Keratinocyte (primary cell): ENCODE results near the gene NEB. TPM values are rescaled to one million over a fixed set of nuclear protein-coding genes. Genes with fewer than 3 reads are reported as not detected.

Source experiments
- DNase-seq: peaks from one replicate; pipeline ENCODE4 v3.0.0-alpha.2; 2011; ENCODE audit warnings: low read depth, missing footprints, low spot score
- FAIRE-seq: peaks from 2 replicates; lab custom pipeline; 2011; peaks lifted over from hg19 to GRCh38; lab: Jason Lieb, UNC
- H2AFZ ChIP-seq: 2 replicates; pipeline ENCODE4 v1.6.0; 2012; ENCODE audit warnings: low read length, control low read depth, inconsistent platforms; ENCODE audit not compliant: control insufficient read depth
- H3K27ac ChIP-seq: 2 replicates; pipeline ENCODE4 v1.5.1; 2011; ENCODE audit warnings: low read length; ENCODE audit not compliant: control insufficient read depth, insufficient read depth
- H3K27me3 ChIP-seq: 3 replicates; pipeline ENCODE4 v1.6.0; 2011; ENCODE audit warnings: low read length; ENCODE audit not compliant: control insufficient read depth, insufficient read depth; ENCODE audit errors: extremely low read depth
- H3K36me3 ChIP-seq, 2 experiments: 2 replicates in 1 of 2; 3 replicates in 1 of 2; pipeline ENCODE4 v1.5.1; 2011; ENCODE audit warnings: low read length in 2 of 2, mild to moderate bottlenecking in 1 of 2; ENCODE audit not compliant: control insufficient read depth in 2 of 2, insufficient read depth in 2 of 2; ENCODE audit errors: extremely low read depth in 1 of 2
- H3K4me1 ChIP-seq: 3 replicates; pipeline ENCODE4 v1.5.1; 2011; ENCODE audit warnings: low read length; ENCODE audit not compliant: control insufficient read depth, insufficient read depth; ENCODE audit errors: extremely low read depth
- H3K4me2 ChIP-seq: 3 replicates; pipeline ENCODE4 v1.6.0; 2011; ENCODE audit warnings: low read depth, low read length; ENCODE audit not compliant: control insufficient read depth, insufficient read depth; ENCODE audit errors: extremely low read depth
- H3K4me3 ChIP-seq, 3 experiments: fragments of 200-600 bp in 1 of 3; sonication (generic) in 1 of 3; 2 replicates in 2 of 3; 3 replicates in 1 of 3; pipeline ENCODE4 v1.5.1; 2011 to 2016; ENCODE audit warnings: low read length in 3 of 3, mild to moderate bottlenecking in 3 of 3, control low read depth in 2 of 3, inconsistent platforms in 1 of 3, low read depth in 1 of 3, mixed read lengths in 1 of 3, mixed run types in 1 of 3, moderate library complexity in 1 of 3; ENCODE audit not compliant: control insufficient read depth in 2 of 3, insufficient read depth in 2 of 3; ENCODE audit errors: extremely low read depth in 1 of 3
- H3K79me2 ChIP-seq: 2 replicates; pipeline ENCODE4 v1.6.0; 2012; ENCODE audit warnings: low read length; ENCODE audit not compliant: control insufficient read depth, insufficient read depth
- H3K9ac ChIP-seq: 3 replicates; pipeline ENCODE4 v1.6.0; 2011; ENCODE audit warnings: low read length; ENCODE audit not compliant: control insufficient read depth, insufficient read depth; ENCODE audit errors: extremely low read depth
- H3K9me1 ChIP-seq: 3 replicates; pipeline ENCODE4 v1.6.0; 2011; ENCODE audit warnings: low read length; ENCODE audit not compliant: control insufficient read depth, insufficient read depth; ENCODE audit errors: extremely low read depth
- H3K9me3 ChIP-seq: 2 replicates; pipeline ENCODE4 v1.5.1; 2012; ENCODE audit warnings: low read depth, low read length; ENCODE audit not compliant: control insufficient read depth
- H4K20me1 ChIP-seq: 3 replicates; pipeline ENCODE4 v1.6.0; 2011; ENCODE audit warnings: low read length; ENCODE audit not compliant: control insufficient read depth, insufficient read depth; ENCODE audit errors: extremely low read depth
- EZH2 ChIP-seq: IDR thresholded peaks from one replicate; pipeline ENCODE4 v1.6.1; 2012; ENCODE audit warnings: inconsistent platforms, mild to moderate bottlenecking, low read length, moderate library complexity
- dilution Hi-C: fragments of 300-500 bp; cut with MboI; formaldehyde crosslinking; loops from one replicate; pipeline ENCODE4 v1.7.0; 2020; ENCODE audit warnings: low sequenced_read_pairs; ENCODE audit not compliant: extremely low pct_ligation_motif_present
- polyA plus RNA-seq, 5 experiments: library from polyadenylated mRNA; depleted of rRNA in 3 of 5; stranded (reverse) in 3 of 5; stranded (forward) in 1 of 5; unstranded in 1 of 5; fragments of >200 nt; gene quantifications; 1 replicate in 1 of 5; 2 replicates in 3 of 5; 3 replicates in 1 of 5; pipeline versions ENCODE4 v1.2.1 to v1.2.3, GENCODE V29; 2011 to 2012; ENCODE audit warnings: missing spikeins in 2 of 5, low read depth in 1 of 5, low replicate concordance in 1 of 5
- TF ChIP-seq, protein P1 (sequence below), 3 experiments: IDR thresholded peaks in 1 of 3; conservative IDR thresholded peaks in 1 of 3; optimal IDR thresholded peaks in 1 of 3; 2 replicates in 2 of 3; 3 replicates in 1 of 3; pipeline versions ENCODE3 to v1.5.1; 2011; ENCODE audit warnings: low read length in 3 of 3, mild to moderate bottlenecking in 3 of 3, moderate library complexity in 2 of 3, control low read depth in 1 of 3, inconsistent platforms in 1 of 3; ENCODE audit not compliant: insufficient read depth in 2 of 3; ENCODE audit errors: extremely low read depth in 1 of 3

The NEB gene
- polyA plus RNA-seq, 1 donor (not counting 4 experiments of a cell fraction or from before 2014, with no cell fraction given) = 0.67 TPM

DNA sequence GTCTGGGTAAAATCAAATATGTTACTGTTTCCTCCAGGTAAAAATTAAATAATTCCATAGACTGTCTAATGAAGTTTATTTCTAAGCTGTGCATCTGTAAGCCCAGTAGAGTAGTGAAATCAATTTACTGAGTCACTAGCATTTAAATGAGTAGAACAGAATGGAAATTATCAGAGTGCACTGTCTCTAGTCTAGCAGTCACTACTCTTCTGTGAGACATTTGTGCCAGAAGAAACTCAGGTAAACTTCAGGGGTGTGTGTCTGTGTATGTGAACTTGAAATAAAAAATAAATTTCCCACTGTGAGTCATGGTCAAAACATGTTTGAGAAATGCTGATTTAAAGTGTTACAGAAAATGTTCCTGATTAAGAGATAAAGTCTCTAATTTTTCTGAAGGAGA, 178.2 kb downstream of the NEB start:
- Histone ChIP-seq H3K9me3 (no peaks in the 10 kb centered on the region), H3K9me1 (no peaks in the 10 kb centered on the region), H3K4me3 (no peak overlapping the region), H3K79me2 (no peaks in the 10 kb centered on the region), H3K27ac (no peak overlapping the region), H3K36me3 (no peaks in the 10 kb centered on the region), H2AFZ (no peak overlapping the region), H3K9ac (no peak overlapping the region), H3K27me3 (no peaks in the 10 kb centered on the region), H3K4me2 (no peak overlapping the region), H4K20me1 (no peaks in the 10 kb centered on the region), H3K4me1 (peaks cover 4% of the 10 kb centered on the region)
- FAIRE-seq = no peak
- dilution Hi-C loops = no loop called here
- no peak for TF ChIP-seq EZH2
- TF ChIP-seq, protein P1, sequence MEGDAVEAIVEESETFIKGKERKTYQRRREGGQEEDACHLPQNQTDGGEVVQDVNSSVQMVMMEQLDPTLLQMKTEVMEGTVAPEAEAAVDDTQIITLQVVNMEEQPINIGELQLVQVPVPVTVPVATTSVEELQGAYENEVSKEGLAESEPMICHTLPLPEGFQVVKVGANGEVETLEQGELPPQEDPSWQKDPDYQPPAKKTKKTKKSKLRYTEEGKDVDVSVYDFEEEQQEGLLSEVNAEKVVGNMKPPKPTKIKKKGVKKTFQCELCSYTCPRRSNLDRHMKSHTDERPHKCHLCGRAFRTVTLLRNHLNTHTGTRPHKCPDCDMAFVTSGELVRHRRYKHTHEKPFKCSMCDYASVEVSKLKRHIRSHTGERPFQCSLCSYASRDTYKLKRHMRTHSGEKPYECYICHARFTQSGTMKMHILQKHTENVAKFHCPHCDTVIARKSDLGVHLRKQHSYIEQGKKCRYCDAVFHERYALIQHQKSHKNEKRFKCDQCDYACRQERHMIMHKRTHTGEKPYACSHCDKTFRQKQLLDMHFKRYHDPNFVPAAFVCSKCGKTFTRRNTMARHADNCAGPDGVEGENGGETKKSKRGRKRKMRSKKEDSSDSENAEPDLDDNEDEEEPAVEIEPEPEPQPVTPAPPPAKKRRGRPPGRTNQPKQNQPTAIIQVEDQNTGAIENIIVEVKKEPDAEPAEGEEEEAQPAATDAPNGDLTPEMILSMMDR (optimal IDR thresholded peaks at IDR 0.05 in 1 of 3, IDR thresholded peaks at IDR 0.05 in 1 of 3, conservative IDR thresholded peaks at IDR 0.05 in 1 of 3; ENCODE audit: extremely low read depth in 1 of 3, insufficient read depth in 2 of 3, low read length in 3 of 3) = no peak
- no peak for DNase-seq

DNA sequence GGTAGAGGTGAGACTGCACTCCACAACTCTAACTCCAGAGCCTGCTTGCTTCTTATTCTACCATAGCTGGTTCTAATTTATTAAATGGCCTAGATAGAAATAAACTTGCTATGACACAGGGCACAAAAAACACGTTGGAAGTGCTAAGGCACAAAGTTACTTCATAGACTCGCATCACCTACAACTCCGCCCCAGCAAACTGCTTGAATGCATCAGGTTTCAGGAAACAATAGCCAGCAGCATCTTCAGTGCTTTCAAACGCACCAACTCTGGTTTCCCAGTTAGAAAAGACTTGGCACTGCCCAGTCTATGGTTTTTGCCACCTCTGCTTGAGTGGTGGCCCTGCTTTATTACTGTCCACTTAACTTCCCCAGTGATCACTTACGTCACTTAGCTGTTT, 182.0 kb downstream of the NEB start:
- H3K9ac ChIP-seq = no peak overlapping the region
- no peak for TF ChIP-seq EZH2
- TF ChIP-seq, protein P1 (optimal IDR thresholded peaks at IDR 0.05 in 1 of 3, IDR thresholded peaks at IDR 0.05 in 1 of 3, conservative IDR thresholded peaks at IDR 0.05 in 1 of 3; ENCODE audit: extremely low read depth in 1 of 3, insufficient read depth in 2 of 3, low read length in 3 of 3) = no peak
- H3K27ac ChIP-seq = no peak overlapping the region
- H3K4me2 ChIP-seq = no peak overlapping the region
- no peaks in the 10 kb centered on the region for H4K20me1 ChIP-seq
- H3K9me1 ChIP-seq = no peaks in the 10 kb centered on the region
- H3K4me3 ChIP-seq = no peak overlapping the region
- no peak for DNase-seq
- H2AFZ ChIP-seq = no peak overlapping the region
- H3K79me2 ChIP-seq = no peaks in the 10 kb centered on the region
- no peaks in the 10 kb centered on the region for H3K4me1 ChIP-seq
- no peaks in the 10 kb centered on the region for H3K9me3 ChIP-seq
- H3K27me3 ChIP-seq = no peaks in the 10 kb centered on the region
- no peak for FAIRE-seq
- dilution Hi-C loops = no loop called here
- H3K36me3 ChIP-seq = no peaks in the 10 kb centered on the region
